Measurements from ENCODE around the gene CKAP2L.

CKAP2L gene

DNA sequence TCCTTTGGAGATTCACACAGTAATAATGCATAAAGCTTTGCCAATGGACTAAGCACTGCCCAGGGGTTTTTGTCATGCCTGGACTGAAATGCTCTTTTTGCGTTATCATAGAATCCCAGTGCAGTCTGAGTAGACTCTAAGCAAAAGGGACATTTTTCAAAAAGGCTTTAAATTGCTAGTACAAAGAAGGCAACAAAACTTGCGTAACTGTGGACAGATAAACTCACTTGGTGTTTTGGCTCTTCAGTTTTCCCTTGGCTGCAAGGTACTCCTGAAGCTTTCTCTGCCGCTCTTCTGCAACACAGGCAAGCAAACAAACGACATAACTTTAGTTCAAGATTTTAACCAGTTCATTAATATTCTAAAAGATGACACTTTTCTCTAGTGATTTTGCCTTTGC lies 2.1 kb downstream of the CKAP2L start:
- DNase-seq (ENCODE audit: low read depth) = no peak

DNA sequence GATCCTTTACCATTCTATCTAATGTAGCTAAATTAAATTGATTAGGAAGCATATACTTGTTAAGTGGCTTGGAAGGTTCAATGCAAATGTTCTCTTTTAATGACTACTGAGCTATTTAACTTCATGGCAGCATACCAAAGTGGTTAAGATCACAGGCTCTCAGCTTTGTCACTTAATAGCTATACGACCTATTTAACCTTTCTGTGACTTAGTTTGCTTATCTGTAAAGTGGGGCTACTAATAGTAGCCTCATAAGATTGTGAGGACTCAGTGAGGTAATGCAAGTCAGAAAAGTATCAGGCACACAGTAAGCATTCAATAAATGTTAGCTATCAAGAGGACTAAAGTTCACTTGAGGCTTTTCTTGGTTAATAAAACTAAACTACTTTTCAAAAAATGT lies 4.3 kb downstream of the CKAP2L start:
- no peak for DNase-seq (ENCODE audit: low read depth)

GRCh38 chr2:112758711-112759110 lies 5.7 kb downstream of the CKAP2L start:
- no peak for DNase-seq (ENCODE audit: low read depth)

GRCh38 chr2:112757265-112757664 lies 7.1 kb downstream of the CKAP2L start:
- DNase-seq (ENCODE audit: low read depth) = no peak

- no peak for DNase-seq (ENCODE audit: low read depth)
Observed at GRCh38 chr2:112756207-112756606, 8.2 kb downstream of the CKAP2L start.

DNA sequence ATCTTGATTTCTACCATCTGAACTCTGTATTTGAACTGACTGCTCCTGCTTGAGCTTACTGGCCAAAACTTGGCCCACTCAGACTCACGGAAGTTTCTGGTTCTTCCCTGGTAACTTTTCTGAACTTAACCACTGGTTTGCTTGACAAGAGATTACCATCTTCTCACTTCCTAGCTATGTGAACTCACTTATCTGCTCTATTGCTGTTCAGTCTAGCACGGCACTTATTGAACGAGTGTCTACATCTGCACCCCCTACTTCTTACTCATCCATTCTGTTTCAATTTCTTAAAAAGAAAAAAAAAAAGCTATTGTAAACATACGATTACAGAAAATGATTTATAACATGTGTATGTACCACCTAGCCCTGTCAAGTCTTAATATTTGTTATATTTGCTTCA lies 9.0 kb downstream of the CKAP2L start:
- DNase-seq (ENCODE audit: low read depth) = no peak

GRCh38 chr2:112754564-112754963 lies 9.8 kb downstream of the CKAP2L start:
- DNase-seq (ENCODE audit: low read depth) = no peak

DNA sequence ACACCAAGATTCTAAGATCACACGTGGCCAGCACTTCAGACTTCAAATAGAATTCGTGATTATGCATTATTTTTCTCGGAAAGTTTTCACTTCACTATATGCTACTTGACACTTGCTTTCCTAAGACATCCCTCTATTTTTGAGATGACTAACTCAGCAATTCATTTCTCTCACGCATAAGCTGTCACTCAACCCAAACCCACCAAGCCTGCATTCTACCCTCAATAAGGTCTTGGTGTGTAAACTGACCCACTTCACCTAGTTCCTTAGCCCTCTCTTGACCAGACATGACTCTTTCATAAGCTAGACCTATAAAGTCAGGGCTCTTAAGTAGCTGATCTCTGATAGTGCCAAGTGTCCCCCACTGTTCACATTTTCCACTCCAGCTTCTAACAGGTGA lies 11.7 kb downstream of the CKAP2L start:
- no peak for DNase-seq (ENCODE audit: low read depth)

DNA sequence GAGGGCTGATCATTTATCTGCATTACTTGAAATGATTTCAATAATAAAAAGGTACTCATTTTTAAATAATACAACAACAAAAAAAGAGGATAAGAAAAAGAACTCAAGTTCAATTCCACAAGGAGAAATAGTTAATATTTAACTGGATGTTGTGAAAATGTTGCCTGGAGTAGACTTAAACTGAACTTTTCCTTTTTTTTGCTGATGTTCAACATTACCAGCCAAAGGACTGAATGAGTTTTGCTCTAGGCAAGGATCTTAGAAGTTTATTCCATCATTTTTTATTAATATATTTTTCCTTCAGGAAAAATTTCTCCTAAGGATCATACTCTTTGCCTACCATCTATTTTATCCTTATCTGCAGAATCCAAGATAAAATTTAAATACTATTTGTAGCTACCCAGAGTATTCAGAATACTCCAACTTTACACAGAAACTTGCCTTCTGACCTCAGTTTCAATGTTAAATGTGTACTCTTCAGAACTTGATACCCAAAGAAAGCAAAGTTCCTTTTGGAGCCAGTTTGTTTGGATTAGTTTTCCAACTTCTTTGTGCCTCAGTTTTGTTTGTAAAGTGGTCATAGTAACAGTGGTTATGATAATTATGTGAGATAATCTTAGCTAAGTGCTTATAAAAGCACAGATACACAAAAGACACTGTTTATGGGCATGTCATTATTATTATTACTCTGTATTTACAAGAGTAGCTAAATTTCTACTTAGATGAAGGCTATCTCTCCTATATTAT lies 12.8 kb downstream of the CKAP2L start:
- no peak for DNase-seq (ENCODE audit: low read depth)

DNA sequence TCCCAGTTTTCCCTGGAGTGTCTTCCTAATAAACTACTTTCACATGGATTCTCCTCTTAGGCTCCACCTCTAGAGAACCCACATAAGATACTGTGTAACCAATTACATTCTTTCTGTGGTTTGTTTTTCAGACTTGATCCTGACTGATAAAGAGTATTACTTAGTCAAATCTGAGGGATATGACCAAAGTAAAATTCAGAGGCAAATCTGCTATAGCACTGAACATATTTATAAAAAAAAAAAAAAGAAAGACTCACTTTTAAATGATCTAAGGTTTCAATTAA lies 13.9 kb downstream of the CKAP2L start:
- DNase-seq (ENCODE audit: low read depth) = no peak

- peak; percentile 48 for DNase-seq (ENCODE audit: low read depth)
Observed at GRCh38 chr2:112749755-112750559, 14.5 kb downstream of the CKAP2L start.

DNA sequence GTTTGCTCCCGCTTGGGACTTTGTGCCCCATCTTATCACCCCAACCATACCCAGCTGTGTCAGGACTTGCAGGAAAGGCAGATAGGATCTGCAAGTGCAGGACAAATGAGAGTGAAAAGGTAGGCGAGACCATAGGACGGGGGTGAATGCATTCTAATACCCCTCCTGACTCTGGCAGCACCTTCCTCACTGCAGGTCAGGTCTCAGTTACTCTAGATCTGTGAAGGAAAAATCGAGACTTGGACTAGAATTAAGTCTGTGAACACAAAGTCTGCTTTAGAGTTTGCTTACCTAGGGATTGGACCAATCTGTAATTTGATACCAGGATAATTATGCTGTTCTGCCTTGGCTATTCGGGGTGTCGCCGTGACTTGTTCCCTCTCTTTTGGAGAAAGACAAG lies 23.9 kb downstream of the CKAP2L start:
- no peak for DNase-seq (ENCODE audit: low read depth)

DNA sequence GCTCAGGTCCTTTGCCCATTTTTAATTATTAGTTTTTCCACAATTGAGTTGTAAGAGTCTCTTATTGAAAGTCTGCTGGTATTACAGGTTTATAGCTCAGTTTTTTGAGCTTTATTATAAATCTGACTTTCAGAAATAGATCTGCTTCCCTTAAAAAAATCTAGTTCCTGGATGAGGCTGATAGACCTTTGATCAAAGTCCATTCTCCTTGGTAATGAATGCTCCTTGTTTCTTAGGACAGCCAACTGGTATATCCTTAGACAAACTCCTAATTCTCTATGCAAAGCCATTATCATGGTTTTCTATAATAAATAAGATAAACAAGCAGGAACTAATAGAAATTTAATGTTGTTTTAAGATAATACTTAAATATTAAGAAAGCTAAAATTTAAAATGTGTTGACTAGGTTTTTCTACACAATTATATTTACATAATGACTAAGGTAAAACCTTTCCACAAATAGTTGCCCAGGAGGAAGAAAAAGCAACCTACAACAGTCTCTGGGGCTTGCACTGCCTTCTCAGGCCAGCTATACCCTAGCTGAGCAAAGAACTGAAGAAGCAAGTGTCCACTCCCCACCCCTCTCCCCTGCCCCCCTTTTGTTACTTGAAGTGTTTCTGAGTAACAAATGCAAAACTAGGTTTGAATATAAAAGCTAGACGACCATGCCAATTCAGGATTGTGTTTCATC lies 26.7 kb downstream of the CKAP2L start:
- no peak for DNase-seq (ENCODE audit: low read depth)

DNA sequence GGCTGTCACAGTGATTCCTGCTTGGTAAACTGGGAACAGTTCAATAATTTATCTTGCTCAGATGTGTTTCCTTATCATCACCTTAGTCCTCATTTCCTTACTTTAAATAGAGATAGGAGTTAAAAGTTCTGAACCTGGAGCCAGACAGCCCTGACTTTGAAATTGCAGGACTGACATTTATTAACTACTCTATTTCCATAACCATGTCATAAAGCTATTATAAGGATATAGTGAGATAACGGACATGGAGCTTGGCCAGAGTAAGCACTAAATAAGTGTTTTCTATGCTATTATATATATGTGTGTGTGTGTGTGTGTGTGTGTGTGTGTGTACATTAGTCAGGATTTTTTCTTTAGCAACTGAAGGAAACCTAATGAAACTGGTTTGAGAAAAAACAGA lies 30.5 kb downstream of the CKAP2L start:
- DNase-seq (ENCODE audit: low read depth) = no peak

DNA sequence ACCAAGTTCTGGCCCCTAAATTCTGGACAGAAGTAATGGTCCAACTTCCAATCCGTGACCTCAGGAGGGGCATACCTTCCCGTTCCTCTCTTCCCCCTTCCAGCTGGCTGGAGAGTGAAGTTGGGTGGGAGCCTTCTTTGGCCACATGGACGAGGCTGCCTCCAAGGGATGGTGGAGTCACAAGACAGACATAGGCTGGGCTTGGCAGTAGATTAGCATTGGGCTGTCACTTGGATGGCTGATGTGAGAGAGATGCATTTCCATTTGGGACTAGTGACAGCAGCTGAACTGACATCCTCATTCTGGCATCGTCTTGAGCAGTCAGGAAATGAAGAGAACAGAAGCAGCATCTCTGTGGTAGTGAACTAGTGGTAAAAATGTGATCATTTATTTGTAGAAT lies 31.0 kb downstream of the CKAP2L start:
- DNase-seq (ENCODE audit: low read depth) = no peak

GRCh38 chr2:112731479-112731878 lies 32.9 kb downstream of the CKAP2L start:
- no peak for DNase-seq (ENCODE audit: low read depth)

GRCh38 chr2:112730791-112731190 lies 33.6 kb downstream of the CKAP2L start:
- DNase-seq (ENCODE audit: low read depth) = no peak

DNA sequence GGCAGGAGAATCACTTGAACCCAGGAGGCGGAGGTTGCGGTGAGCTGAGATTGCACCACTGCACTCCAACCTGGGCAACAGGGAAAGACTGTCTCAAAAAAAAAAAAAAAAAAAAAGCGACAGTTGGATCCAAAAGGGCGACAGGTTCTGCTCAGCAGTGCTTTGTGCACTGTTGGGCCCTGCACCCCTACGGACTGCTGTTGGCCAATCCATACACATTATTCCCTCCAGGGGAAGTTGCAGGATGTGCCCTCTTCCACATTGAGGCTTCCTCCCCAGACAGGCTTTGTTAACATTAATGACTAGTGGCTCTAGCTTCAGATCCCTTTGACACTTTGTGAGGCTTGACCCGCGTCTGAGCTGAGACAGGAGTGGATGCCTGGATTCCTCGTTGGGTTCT lies 34.2 kb downstream of the CKAP2L start:
- DNase-seq (ENCODE audit: low read depth) = no peak

GRCh38 chr2:112728378-112729175 lies 35.8 kb downstream of the CKAP2L start:
- no peak for DNase-seq (ENCODE audit: low read depth)

DNA sequence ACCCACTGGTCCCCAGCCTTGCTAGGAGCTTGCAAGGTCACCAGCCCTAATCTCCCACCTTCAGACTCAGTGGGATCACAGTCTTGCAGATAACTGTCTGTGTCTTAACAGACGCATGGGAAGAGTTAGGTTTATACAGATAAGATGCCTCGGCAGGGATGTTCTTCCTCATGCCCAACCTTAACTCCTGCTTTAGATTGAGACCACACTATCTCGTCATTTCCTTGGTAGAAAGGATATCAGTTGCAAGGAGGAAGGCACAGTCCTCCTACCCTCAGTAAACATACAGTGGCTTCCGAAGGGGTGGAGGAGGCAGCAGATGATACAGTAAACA lies 36.4 kb downstream of the CKAP2L start:
- DNase-seq (ENCODE audit: low read depth) = no peak

- no peak for DNase-seq (ENCODE audit: low read depth)
Observed at GRCh38 chr2:112727276-112728028, 37.0 kb downstream of the CKAP2L start.

Measured in GM04504 (cell line).